A673 (cell line): Measurements from ENCODE around the gene CAMSAP2. TPM values are rescaled to one million over a fixed set of nuclear protein-coding genes. Genes with fewer than 3 reads are reported as not detected.

Source experiments
- BruUV-seq: library from RNA; stranded (reverse); fragments of 400-500 nt; replicated peaks from 2 replicates; lab custom pipeline; 2021; lab: Mats Ljungman, UMichigan
- CTCF ChIA-PET: fragments of 300-600 bp; sonication (Branson Sonifier 250); formaldehyde crosslinking; loops from one replicate; lab custom pipeline; 2022; ENCODE audit warnings: antibody characterized with exemption; lab: Charles Lee
- POLR2A ChIA-PET: fragments of 300-600 bp; sonication (Branson Sonifier 250); formaldehyde crosslinking; loops from one replicate; lab custom pipeline; 2022; ENCODE audit warnings: antibody characterized with exemption; ENCODE audit not compliant: low non-redundant PET; lab: Charles Lee
- DNase-seq: peaks from one replicate; pipeline ENCODE4 v3.0.0-alpha.2; 2015; ENCODE audit warnings: low spot score
- H3K27ac ChIP-seq: fragments of 200-600 bp; sonication (generic); 2 replicates; pipeline ENCODE4 v1.5.1; 2016; ENCODE audit warnings: mixed run types, low read depth, mild to moderate bottlenecking, mixed read lengths, antibody characterized with exemption, low read length; ENCODE audit not compliant: poor library complexity, severe bottlenecking
- H3K27me3 ChIP-seq: fragments of 200-600 bp; sonication (generic); replicated peaks from 2 replicates; pipeline ENCODE4 v1.6.1; 2017; ENCODE audit warnings: mixed run types, low read depth, mild to moderate bottlenecking, mixed read lengths, antibody characterized with exemption, low read length; ENCODE audit not compliant: insufficient read depth, poor library complexity
- H3K36me3 ChIP-seq: fragments of 200-600 bp; sonication (generic); 2 replicates; pipeline ENCODE4 v1.6.1; 2016; ENCODE audit warnings: mixed run types, mild to moderate bottlenecking, mixed read lengths, antibody characterized with exemption, low read length; ENCODE audit not compliant: insufficient read depth, poor library complexity, severe bottlenecking
- H3K4me1 ChIP-seq: fragments of 200-600 bp; sonication (generic); 2 replicates; pipeline ENCODE4 v1.6.1; 2017; ENCODE audit warnings: mixed run types, mild to moderate bottlenecking, mixed read lengths, antibody characterized with exemption, low read length; ENCODE audit not compliant: insufficient read depth, poor library complexity, severe bottlenecking
- H3K4me3 ChIP-seq: fragments of 200-600 bp; sonication (generic); 2 replicates; pipeline ENCODE4 v1.5.1; 2016; ENCODE audit warnings: low read depth, mixed run types, mild to moderate bottlenecking, mixed read lengths, low read length; ENCODE audit not compliant: poor library complexity, severe bottlenecking
- H3K9me3 ChIP-seq: fragments of 200-600 bp; sonication (generic); 2 replicates; pipeline ENCODE4 v1.6.1; 2016; ENCODE audit warnings: mixed run types, low read depth, mild to moderate bottlenecking, mixed read lengths, antibody characterized with exemption, low read length; ENCODE audit not compliant: poor library complexity, severe bottlenecking
- CTCF ChIP-seq: fragments of 300-800, 200-600 bp; sonication (generic); conservative IDR thresholded peaks from 2 replicates; pipeline ENCODE4 v1.5.1; 2017; ENCODE audit warnings: low read depth, mild to moderate bottlenecking, antibody characterized with exemption, low read length, moderate library complexity, mixed read lengths
- EZH2 ChIP-seq: fragments of 200-600 bp; sonication (generic); IDR thresholded peaks from 2 replicates; pipeline ENCODE4 v1.6.1; 2017; ENCODE audit warnings: borderline replicate concordance, low read depth, mild to moderate bottlenecking, mixed read lengths, antibody characterized with exemption, low read length; ENCODE audit not compliant: poor library complexity, severe bottlenecking
- intact Hi-C: fragments of 100-400 bp; cut with micrococcal nuclease; formaldehyde crosslinking; loops from one replicate; pipeline ENCODE4 v1.10.0; 2022; ENCODE audit not compliant: unreplicated experiment
- total RNA-seq: library from RNA; stranded (reverse); gene quantifications from 2 replicates; pipeline ENCODE4 v1.2.3, GENCODE V29; 2021

CAMSAP2 gene
- total RNA-seq, 1 experiment from 2014 or later, result 39.4 TPM

GRCh38 chr1:200909071-200909470 is 170.4 kb downstream of the CAMSAP2 start:
- no peak overlapping the region for H3K4me3 ChIP-seq
- POLR2A ChIA-PET, result no interaction called here
- no peaks in the 10 kb centered on the region for H3K27me3 ChIP-seq
- no TSS peak for BruUV-seq
- H3K4me1 ChIP-seq, result no peaks in the 10 kb centered on the region
- no peak for DNase-seq
- TF ChIP-seq CTCF (no peak), EZH2 (no peak)
- intact Hi-C loops, result no loop called here
- no peaks in the 10 kb centered on the region for H3K36me3 ChIP-seq
- H3K9me3 ChIP-seq, result no peaks in the 10 kb centered on the region
- no peak overlapping the region for H3K27ac ChIP-seq
- CTCF ChIA-PET, result no interaction called here

- CTCF ChIA-PET, result no interaction called here
- intact Hi-C loops, result no loop called here
Measured at GRCh38 chr1:200909757-200910239, 171.1 kb downstream of the CAMSAP2 start.

More at GRCh38 chr1:200909757-200910239, 171.1 kb downstream of the CAMSAP2 start:
- no peaks in the 10 kb centered on the region for H3K36me3 ChIP-seq
- no peaks in the 10 kb centered on the region for H3K27me3 ChIP-seq
- POLR2A ChIA-PET, result no interaction called here
- H3K4me3 ChIP-seq, result no peak overlapping the region
- H3K27ac ChIP-seq, result no peak overlapping the region
- H3K9me3 ChIP-seq, result no peaks in the 10 kb centered on the region
- TF ChIP-seq EZH2 (no peak), CTCF (no peak)
- no peak for DNase-seq
- no peaks in the 10 kb centered on the region for H3K4me1 ChIP-seq
- BruUV-seq, result no TSS peak

Other genes starting within 250 kb of the CAMSAP2 start
- 37.6 and 39.7 TPM in 2 replicates for gene KIF14, start 118.1 kb upstream of the CAMSAP2 start, total RNA-seq
- gene DDX59, start 69.0 kb upstream of the CAMSAP2 start, total RNA-seq, result 16.0 and 17.4 TPM in 2 replicates
- not detected in 2 replicates for gene GPR25, start 134.1 kb downstream of the CAMSAP2 start, total RNA-seq
- 0.33 and 0.45 TPM in 2 replicates for gene INAVA, start 156.0 kb downstream of the CAMSAP2 start, total RNA-seq